Measurements from ENCODE around the gene ADGRG3.

The ADGRG3 gene

GRCh38 chr16:57688987-57689761 lies 21.1 kb downstream of the ADGRG3 start:
- Mint-ChIP-seq H3K27ac (peak overlapping the region; percentile 17), H3K4me3 (no peak overlapping the region), H3K27me3 (no peaks in the 10 kb centered on the region), H3K36me3 (no peaks in the 10 kb centered on the region), H3K9me3 (no peaks in the 10 kb centered on the region), H3K4me1 (peaks cover 21% of the 10 kb centered on the region)
- peak; percentile 14 for ATAC-seq

- peak; percentile 63 for ATAC-seq
- H3K9me3 Mint-ChIP-seq: no peaks in the 10 kb centered on the region
- H3K36me3 Mint-ChIP-seq: no peaks in the 10 kb centered on the region
- H3K27ac Mint-ChIP-seq: peak overlapping the region; percentile 17
- no peaks in the 10 kb centered on the region for H3K27me3 Mint-ChIP-seq
- H3K4me1 Mint-ChIP-seq: peaks cover 27% of the 10 kb centered on the region
- H3K4me3 Mint-ChIP-seq: no peak overlapping the region
Observed at GRCh38 chr16:57689762-57690558, 21.9 kb downstream of the ADGRG3 start.

- H3K4me1 Mint-ChIP-seq: peaks cover 33% of the 10 kb centered on the region
- H3K27ac Mint-ChIP-seq: peak overlapping the region; percentile 62
- no peak overlapping the region for H3K4me3 Mint-ChIP-seq
Observed at GRCh38 chr16:57690782-57691471, 22.8 kb downstream of the ADGRG3 start.

GRCh38 chr16:57692636-57693035 lies 24.5 kb downstream of the ADGRG3 start:
- H3K27ac Mint-ChIP-seq: no peak overlapping the region
- H3K36me3 Mint-ChIP-seq: no peaks in the 10 kb centered on the region
- no peak overlapping the region for H3K4me3 Mint-ChIP-seq
- no peaks in the 10 kb centered on the region for H3K27me3 Mint-ChIP-seq
- no peak for ATAC-seq
- H3K9me3 Mint-ChIP-seq: no peaks in the 10 kb centered on the region
- peaks cover 33% of the 10 kb centered on the region for H3K4me1 Mint-ChIP-seq

More at GRCh38 chr16:57690782-57691471, 22.8 kb downstream of the ADGRG3 start:
- Mint-ChIP-seq H3K36me3 (no peaks in the 10 kb centered on the region), H3K27me3 (no peaks in the 10 kb centered on the region), H3K9me3 (no peaks in the 10 kb centered on the region)
- no peak for ATAC-seq

- H3K9me3 Mint-ChIP-seq: no peaks in the 10 kb centered on the region
Observed at GRCh38 chr16:57693550-57693949, 25.4 kb downstream of the ADGRG3 start.

GRCh38 chr16:57694231-57694724 lies 26.2 kb downstream of the ADGRG3 start:
- Mint-ChIP-seq H3K27me3 (peaks cover 9% of the 10 kb centered on the region), H3K4me3 (peak overlapping the region; percentile 80)

More at GRCh38 chr16:57693550-57693949, 25.4 kb downstream of the ADGRG3 start:
- Mint-ChIP-seq H3K36me3 (no peaks in the 10 kb centered on the region), H3K4me1 (peaks cover 33% of the 10 kb centered on the region), H3K27ac (no peak overlapping the region), H3K27me3 (peaks cover 2% of the 10 kb centered on the region), H3K4me3 (no peak overlapping the region)
- ATAC-seq: no peak

GRCh38 chr16:57694725-57695679 lies 26.9 kb downstream of the ADGRG3 start, which contains the start of gene DRC7:
Gene DRC7, plus strand, starts transcription at chr16:57694806. Its CDS starts 3,144 bp downstream, at chr16:57697950.
- peak within 1 kb of the TSS; percentile 80 for H3K4me3 Mint-ChIP-seq
- peak within 1 kb of the TSS; percentile 73 for H3K27ac Mint-ChIP-seq
- ATAC-seq: peak; percentile 75
- H3K36me3 Mint-ChIP-seq: no peaks in the 10 kb centered on the region
- no peaks in the 10 kb centered on the region for H3K9me3 Mint-ChIP-seq
- peaks cover 9% of the 10 kb centered on the region for H3K27me3 Mint-ChIP-seq
- peaks cover 23% of the 10 kb centered on the region for H3K4me1 Mint-ChIP-seq

More at GRCh38 chr16:57694231-57694724, 26.2 kb downstream of the ADGRG3 start:
- peak overlapping the region; percentile 73 for H3K27ac Mint-ChIP-seq
- no peak for ATAC-seq
- no peaks in the 10 kb centered on the region for H3K36me3 Mint-ChIP-seq
- no peaks in the 10 kb centered on the region for H3K9me3 Mint-ChIP-seq
- H3K4me1 Mint-ChIP-seq: peaks cover 31% of the 10 kb centered on the region

GRCh38 chr16:57695680-57696069 lies 27.6 kb downstream of the ADGRG3 start:
- Mint-ChIP-seq H3K27ac (no peak overlapping the region), H3K36me3 (no peaks in the 10 kb centered on the region), H3K4me1 (peaks cover 17% of the 10 kb centered on the region), H3K27me3 (peaks cover 9% of the 10 kb centered on the region), H3K4me3 (no peak overlapping the region), H3K9me3 (no peaks in the 10 kb centered on the region)
- no peak for ATAC-seq

GRCh38 chr16:57696240-57696639 lies 28.1 kb downstream of the ADGRG3 start:
- H3K27ac Mint-ChIP-seq: no peak overlapping the region
- H3K27me3 Mint-ChIP-seq: peaks cover 9% of the 10 kb centered on the region
- H3K9me3 Mint-ChIP-seq: no peaks in the 10 kb centered on the region
- no peak overlapping the region for H3K4me3 Mint-ChIP-seq
- peaks cover 12% of the 10 kb centered on the region for H3K4me1 Mint-ChIP-seq
- H3K36me3 Mint-ChIP-seq: no peaks in the 10 kb centered on the region
- no peak for ATAC-seq

- Mint-ChIP-seq H3K4me3 (no peak overlapping the region), H3K27me3 (peaks cover 9% of the 10 kb centered on the region), H3K9me3 (no peaks in the 10 kb centered on the region), H3K4me1 (peaks cover 12% of the 10 kb centered on the region), H3K27ac (no peak overlapping the region), H3K36me3 (no peaks in the 10 kb centered on the region)
- ATAC-seq: no peak
Observed at GRCh38 chr16:57697896-57698537, 29.9 kb downstream of the ADGRG3 start.

GRCh38 chr16:57698812-57699405 lies 30.8 kb downstream of the ADGRG3 start:
- Mint-ChIP-seq H3K9me3 (no peaks in the 10 kb centered on the region), H3K36me3 (no peaks in the 10 kb centered on the region), H3K27me3 (peaks cover 9% of the 10 kb centered on the region), H3K4me1 (peaks cover 12% of the 10 kb centered on the region), H3K27ac (no peak overlapping the region), H3K4me3 (no peak overlapping the region)
- no peak for ATAC-seq

- Mint-ChIP-seq H3K27me3 (peaks cover 9% of the 10 kb centered on the region), H3K27ac (no peak overlapping the region), H3K4me1 (peaks cover 11% of the 10 kb centered on the region), H3K36me3 (no peaks in the 10 kb centered on the region), H3K4me3 (no peak overlapping the region), H3K9me3 (no peaks in the 10 kb centered on the region)
- no peak for ATAC-seq
Observed at GRCh38 chr16:57699481-57699880, 31.4 kb downstream of the ADGRG3 start.

GRCh38 chr16:57699899-57700298 lies 31.8 kb downstream of the ADGRG3 start:
- Mint-ChIP-seq H3K4me1 (peaks cover 7% of the 10 kb centered on the region), H3K27me3 (peaks cover 9% of the 10 kb centered on the region), H3K27ac (no peak overlapping the region), H3K4me3 (no peak overlapping the region), H3K9me3 (no peaks in the 10 kb centered on the region), H3K36me3 (no peaks in the 10 kb centered on the region)
- ATAC-seq: no peak
